HCT116 (cell line): ENCODE results near the gene IRGQ. TPM values are rescaled to one million over a fixed set of nuclear protein-coding genes. Genes with fewer than 3 reads are reported as not detected.

Experiments used
- ATAC-seq: fragments of 200-7000 bp; cut with Tn5 transposase; 2 replicates; pipeline ENCODE4 v1.9.1; 2020; ENCODE audit warnings: mild to moderate bottlenecking, moderate library complexity
- BruUV-seq: library from RNA; stranded (reverse); fragments of 400-500 nt; replicated peaks from 2 replicates; lab custom pipeline; 2021; lab: Mats Ljungman, UMichigan
- CTCF ChIA-PET: fragments of 300-600 bp; sonication (Branson Sonifier 250); formaldehyde crosslinking; loops from one replicate; lab custom pipeline; 2021; ENCODE audit warnings: antibody characterized with exemption; lab: Charles Lee
- POLR2A ChIA-PET: fragments of 300-600, 350-600 bp; sonication (Branson Sonifier 250); formaldehyde crosslinking; loops from one replicate; lab custom pipeline; 2021; ENCODE audit warnings: antibody characterized with exemption; lab: Charles Lee
- RAD21 ChIA-PET, 2 experiments: fragments of 300-600 bp; sonication (Branson Sonifier 250); formaldehyde crosslinking; loops; one replicate each; lab custom pipeline; 2023; ENCODE audit warnings: low total read pairs in 2 of 2; ENCODE audit not compliant: uncharacterized antibody in 2 of 2, unreplicated experiment in 2 of 2, low non-redundant PET in 1 of 2; lab: Charles Lee
- DNase-seq: peaks from one replicate; pipeline ENCODE4 v3.0.0-alpha.2; 2010; ENCODE audit warnings: low read depth, low spot score
- H2AFZ ChIP-seq: fragments of 200-600 bp; shearing (Covaris generic), sonication (generic); 2 replicates; pipeline ENCODE4 v1.6.1; 2017; ENCODE audit warnings: low read depth, mixed run types, mixed read lengths, antibody characterized with exemption, low read length; ENCODE audit not compliant: poor library complexity, severe bottlenecking
- H3K27ac ChIP-seq: 2 replicates; pipeline ENCODE4 v1.5.1; 2012; ENCODE audit warnings: low read depth, low read length
- H3K27me3 ChIP-seq: fragments of 200-600 bp; sonication (generic); 2 replicates; pipeline ENCODE4 v1.6.1; 2016; ENCODE audit warnings: mixed run types, low read length, mixed read lengths; ENCODE audit not compliant: insufficient read depth
- H3K36me3 ChIP-seq, 2 experiments: fragments of 200-500 bp in 1 of 2; fragments of 200-600 bp in 1 of 2; sonication (Bioruptor generic) in 1 of 2; sonication (generic) in 1 of 2; 2 replicates each; pipeline versions ENCODE4 v1.5.1 to v1.6.1; 2014 to 2016; ENCODE audit warnings: low read length in 2 of 2, inconsistent platforms in 1 of 2, mixed read lengths in 1 of 2, mixed run types in 1 of 2; ENCODE audit not compliant: insufficient read depth in 2 of 2, control insufficient read depth in 1 of 2
- H3K4me1 ChIP-seq, 2 experiments: fragments of 200-600 bp in 1 of 2; sonication (generic) in 1 of 2; 2 replicates each; pipeline versions ENCODE4 v1.5.1 to v1.6.1; 2012 to 2017; ENCODE audit warnings: low read length in 2 of 2, inconsistent platforms in 1 of 2, mild to moderate bottlenecking in 1 of 2, mixed read lengths in 1 of 2, mixed run types in 1 of 2, moderate library complexity in 1 of 2; ENCODE audit not compliant: insufficient read depth in 2 of 2, control insufficient read depth in 1 of 2
- H3K4me2 ChIP-seq: fragments of 200-600 bp; sonication (generic); 2 replicates; pipeline ENCODE4 v1.6.1; 2017; ENCODE audit warnings: mixed run types, low read length, mixed read lengths
- H3K4me3 ChIP-seq, 2 experiments: fragments of 200-600 bp in 1 of 2; sonication (generic) in 1 of 2; replicated peaks in 1 of 2; 2 replicates each; pipeline ENCODE4 v1.5.1; 2011 to 2016; ENCODE audit warnings: low read length in 2 of 2, control low read depth in 1 of 2, low read depth in 1 of 2, mild to moderate bottlenecking in 1 of 2, mixed read lengths in 1 of 2, mixed run types in 1 of 2
- H3K79me2 ChIP-seq: fragments of 200-600 bp; sonication (generic); 2 replicates; pipeline ENCODE4 v1.6.1; 2017; ENCODE audit warnings: mild to moderate bottlenecking, mixed run types, low read length, moderate library complexity, mixed read lengths; ENCODE audit not compliant: insufficient read depth
- H3K9ac ChIP-seq: fragments of 200-600 bp; sonication (generic); 2 replicates; pipeline ENCODE4 v1.6.1; 2016; ENCODE audit warnings: low read length, mixed read lengths
- H3K9me2 ChIP-seq: fragments of 200-600 bp; sonication (generic), shearing (Covaris generic); 2 replicates; pipeline ENCODE4 v1.6.1; 2017; ENCODE audit warnings: mixed run types, mild to moderate bottlenecking, moderate library complexity; ENCODE audit not compliant: insufficient read depth
- H3K9me3 ChIP-seq, 2 experiments: fragments of 200-500 bp in 1 of 2; fragments of 200-600 bp in 1 of 2; sonication (Bioruptor generic) in 1 of 2; sonication (generic) in 1 of 2; 2 replicates each; pipeline ENCODE4 v1.6.1; 2014 to 2017; ENCODE audit warnings: low read length in 2 of 2, mixed read lengths in 2 of 2, inconsistent platforms in 1 of 2, low read depth in 1 of 2, mild to moderate bottlenecking in 1 of 2, mixed run types in 1 of 2, moderate library complexity in 1 of 2; ENCODE audit not compliant: control insufficient read depth in 1 of 2, insufficient read depth in 1 of 2
- H4K20me1 ChIP-seq: fragments of 200-600 bp; sonication (generic), shearing (Covaris generic); 2 replicates; pipeline ENCODE4 v1.6.1; 2017; ENCODE audit warnings: mixed run types, mild to moderate bottlenecking, moderate library complexity; ENCODE audit not compliant: insufficient read depth
- CBX3 ChIP-seq: IDR thresholded peaks from 2 replicates; pipeline ENCODE4 v1.6.1; 2012; ENCODE audit warnings: low read depth
- CEBPB ChIP-seq: IDR thresholded peaks from 2 replicates; pipeline ENCODE4 v1.6.1; 2012; ENCODE audit warnings: low read depth
- EGR1 ChIP-seq: IDR thresholded peaks from 2 replicates; pipeline ENCODE4 v1.6.1; 2012; ENCODE audit warnings: low read depth
- ELF1 ChIP-seq: IDR thresholded peaks from 2 replicates; pipeline ENCODE4 v1.6.1; 2012; ENCODE audit warnings: low read depth, borderline replicate concordance
- EZH2 ChIP-seq: fragments of 200-600 bp; sonication (generic); IDR thresholded peaks from 2 replicates; pipeline ENCODE4 v1.6.1; 2017; ENCODE audit warnings: antibody characterized with exemption, mixed run types
- EZH2phosphoT487 ChIP-seq: fragments of 200-600 bp; IDR thresholded peaks from 2 replicates; pipeline ENCODE4 v1.6.1; 2018; ENCODE audit warnings: antibody characterized with exemption, borderline replicate concordance
- FOSL1 ChIP-seq: IDR thresholded peaks from 2 replicates; pipeline ENCODE4 v1.6.1; 2012; ENCODE audit warnings: low read depth
- JUND ChIP-seq: IDR thresholded peaks from 2 replicates; pipeline ENCODE4 v1.6.1; 2012
- POLR2AphosphoS5 ChIP-seq: IDR thresholded peaks from 2 replicates; pipeline ENCODE4 v1.6.1; 2011; ENCODE audit warnings: mild to moderate bottlenecking, low read depth, low read length, moderate library complexity
- RAD21 ChIP-seq: IDR thresholded peaks from 2 replicates; pipeline ENCODE4 v1.6.1; 2012; ENCODE audit warnings: low read depth, mild to moderate bottlenecking
- SIN3A ChIP-seq: IDR thresholded peaks from 2 replicates; pipeline ENCODE4 v1.6.1; 2012; ENCODE audit warnings: low read depth
- SP1 ChIP-seq: IDR thresholded peaks from 2 replicates; pipeline ENCODE4 v1.6.1; 2012; ENCODE audit warnings: low read depth
- SRF ChIP-seq: IDR thresholded peaks from 2 replicates; pipeline ENCODE4 v1.6.1; 2012; ENCODE audit warnings: low read depth
- TCF7L2 ChIP-seq: IDR thresholded peaks from 2 replicates; pipeline ENCODE4 v1.7.0; 2011; ENCODE audit warnings: borderline replicate concordance, inconsistent platforms; ENCODE audit not compliant: insufficient read depth, insufficient read length; ENCODE audit errors: extremely low read depth
- YY1 ChIP-seq: IDR thresholded peaks from 2 replicates; pipeline ENCODE4 v1.6.1; 2011; ENCODE audit warnings: low read length, low read depth, moderate library complexity, mild to moderate bottlenecking; ENCODE audit not compliant: insufficient replicate concordance; ENCODE audit errors: extremely low read depth
- ZFX ChIP-seq: fragments of 450-650 bp; IDR thresholded peaks from 2 replicates; pipeline ENCODE4 v1.6.1; 2017
- intact Hi-C: fragments of 100-400 bp; cut with micrococcal nuclease; formaldehyde crosslinking; loops from 2 replicates; pipeline ENCODE4 v1.10.0; 2022
- total RNA-seq: library from RNA; stranded (reverse); gene quantifications from one replicate; pipeline ENCODE4 v1.2.1, GENCODE V29; 2021; ENCODE audit not compliant: unreplicated experiment
- TF ChIP-seq, protein P1 (sequence below): IDR thresholded peaks from 2 replicates; pipeline ENCODE4 v1.6.1; 2012
- TF ChIP-seq, protein P2 (sequence below), 3 experiments: fragments of 200-600 bp in 1 of 3; sonication (generic) in 1 of 3; IDR thresholded peaks in 2 of 3; conservative IDR thresholded peaks in 1 of 3; 2 replicates each; pipeline ENCODE4 v1.5.1; 2012 to 2017; ENCODE audit warnings: low read depth in 2 of 3, low read length in 2 of 3, antibody characterized with exemption in 1 of 3, borderline replicate concordance in 1 of 3, control low read depth in 1 of 3, mild to moderate bottlenecking in 1 of 3, mixed read lengths in 1 of 3, mixed run types in 1 of 3, moderate library complexity in 1 of 3; ENCODE audit not compliant: insufficient read depth in 1 of 3
- TF ChIP-seq, protein P3 (sequence below): IDR thresholded peaks from 2 replicates; pipeline ENCODE4 v1.6.1; 2011; ENCODE audit warnings: mild to moderate bottlenecking, low read length, moderate library complexity; ENCODE audit not compliant: insufficient replicate concordance; ENCODE audit errors: extremely low read depth
- TF ChIP-seq, protein P4 (sequence below): IDR thresholded peaks from 2 replicates; pipeline ENCODE4 v1.6.1; 2012

IRGQ gene
- total RNA-seq, 1 experiment from 2014 or later, result 14.6 TPM

DNA sequence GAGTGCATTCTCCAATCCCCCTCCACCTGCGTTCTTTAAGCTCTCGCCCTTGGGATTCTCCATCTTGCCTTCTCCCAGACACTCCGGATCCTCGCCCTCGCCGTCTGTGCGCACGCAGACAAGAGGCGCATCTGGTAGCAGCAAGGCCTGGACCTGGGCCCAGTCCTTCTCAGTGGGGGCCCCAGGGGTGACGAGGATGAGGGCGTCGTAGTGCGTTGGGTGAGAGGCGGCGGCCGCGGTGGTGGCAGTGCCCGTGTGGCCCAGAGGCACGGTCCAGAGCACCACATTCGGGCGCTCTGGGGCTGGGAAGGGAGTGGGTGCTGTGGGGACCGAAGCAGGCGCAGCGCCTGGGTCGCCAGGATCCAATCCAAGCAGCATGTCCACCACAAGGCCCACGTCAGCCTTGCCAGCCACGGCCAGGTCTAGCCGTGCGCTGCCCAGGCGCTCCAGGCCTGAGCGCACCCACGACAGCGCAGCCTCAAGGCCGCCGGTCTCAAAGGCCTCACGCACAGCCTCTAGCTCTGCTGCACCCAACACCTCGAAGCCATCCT lies 3.1 kb downstream of the IRGQ start:
- H3K79me2 ChIP-seq, result peaks cover 38% of the 10 kb centered on the region
- intact Hi-C loops, result loop anchor here (5.0 kb wide), 1 partner anchor 161 kb away; no protein-coding TSS in a partner anchor
- no TSS peak for BruUV-seq

More for the DNA sequence above, 3.1 kb downstream of the IRGQ start:
- no peak for DNase-seq
- Histone ChIP-seq H4K20me1 (no peaks in the 10 kb centered on the region), H3K9me2 (no peaks in the 10 kb centered on the region), H3K4me2 (no peak overlapping the region), H3K27ac (no peak overlapping the region), H3K4me3 (no peak overlapping the region), H3K9ac (no peak overlapping the region), H2AFZ (no peak overlapping the region), H3K27me3 (no peaks in the 10 kb centered on the region), H3K9me3 (no peaks in the 10 kb centered on the region), H3K4me1 (peaks cover 7 to 23% of the 10 kb centered on the region in 2 experiments; a peak in 3 of 4 replicates), H3K36me3 (peaks cover 8 to 9% of the 10 kb centered on the region in 2 experiments; a peak in 3 of 4 replicates)
- ChIA-PET POLR2A (no interaction called here), CTCF (no interaction called here), RAD21 (interaction anchor here in 1 of 2 experiments (0.5 kb wide), 1 partner anchor 55 kb away, joined by 3 read pairs; no protein-coding TSS in a partner anchor)
- no peak for ATAC-seq
- TF ChIP-seq, protein P1, sequence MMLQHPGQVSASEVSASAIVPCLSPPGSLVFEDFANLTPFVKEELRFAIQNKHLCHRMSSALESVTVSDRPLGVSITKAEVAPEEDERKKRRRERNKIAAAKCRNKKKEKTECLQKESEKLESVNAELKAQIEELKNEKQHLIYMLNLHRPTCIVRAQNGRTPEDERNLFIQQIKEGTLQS, result no peak
- TF ChIP-seq ELF1 (no peak), FOSL1 (no peak), JUND (no peak), YY1 (no peak), EZH2 (no peak), SRF (no peak), ZFX (no peak), EZH2phosphoT487 (no peak), EGR1 (no peak), RAD21 (no peak), POLR2AphosphoS5 (no peak), CBX3 (no peak), SIN3A (no peak), TCF7L2 (no peak), CEBPB (no peak), SP1 (no peak)
- TF ChIP-seq, protein P2, sequence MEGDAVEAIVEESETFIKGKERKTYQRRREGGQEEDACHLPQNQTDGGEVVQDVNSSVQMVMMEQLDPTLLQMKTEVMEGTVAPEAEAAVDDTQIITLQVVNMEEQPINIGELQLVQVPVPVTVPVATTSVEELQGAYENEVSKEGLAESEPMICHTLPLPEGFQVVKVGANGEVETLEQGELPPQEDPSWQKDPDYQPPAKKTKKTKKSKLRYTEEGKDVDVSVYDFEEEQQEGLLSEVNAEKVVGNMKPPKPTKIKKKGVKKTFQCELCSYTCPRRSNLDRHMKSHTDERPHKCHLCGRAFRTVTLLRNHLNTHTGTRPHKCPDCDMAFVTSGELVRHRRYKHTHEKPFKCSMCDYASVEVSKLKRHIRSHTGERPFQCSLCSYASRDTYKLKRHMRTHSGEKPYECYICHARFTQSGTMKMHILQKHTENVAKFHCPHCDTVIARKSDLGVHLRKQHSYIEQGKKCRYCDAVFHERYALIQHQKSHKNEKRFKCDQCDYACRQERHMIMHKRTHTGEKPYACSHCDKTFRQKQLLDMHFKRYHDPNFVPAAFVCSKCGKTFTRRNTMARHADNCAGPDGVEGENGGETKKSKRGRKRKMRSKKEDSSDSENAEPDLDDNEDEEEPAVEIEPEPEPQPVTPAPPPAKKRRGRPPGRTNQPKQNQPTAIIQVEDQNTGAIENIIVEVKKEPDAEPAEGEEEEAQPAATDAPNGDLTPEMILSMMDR (IDR thresholded peaks at IDR 0.05 in 2 of 3, conservative IDR thresholded peaks at IDR 0.05 in 1 of 3; ENCODE audit: borderline replicate concordance in 1 of 3, insufficient read depth in 1 of 3, low read depth in 2 of 3, low read length in 2 of 3), result no peak
- TF ChIP-seq, protein P3, sequence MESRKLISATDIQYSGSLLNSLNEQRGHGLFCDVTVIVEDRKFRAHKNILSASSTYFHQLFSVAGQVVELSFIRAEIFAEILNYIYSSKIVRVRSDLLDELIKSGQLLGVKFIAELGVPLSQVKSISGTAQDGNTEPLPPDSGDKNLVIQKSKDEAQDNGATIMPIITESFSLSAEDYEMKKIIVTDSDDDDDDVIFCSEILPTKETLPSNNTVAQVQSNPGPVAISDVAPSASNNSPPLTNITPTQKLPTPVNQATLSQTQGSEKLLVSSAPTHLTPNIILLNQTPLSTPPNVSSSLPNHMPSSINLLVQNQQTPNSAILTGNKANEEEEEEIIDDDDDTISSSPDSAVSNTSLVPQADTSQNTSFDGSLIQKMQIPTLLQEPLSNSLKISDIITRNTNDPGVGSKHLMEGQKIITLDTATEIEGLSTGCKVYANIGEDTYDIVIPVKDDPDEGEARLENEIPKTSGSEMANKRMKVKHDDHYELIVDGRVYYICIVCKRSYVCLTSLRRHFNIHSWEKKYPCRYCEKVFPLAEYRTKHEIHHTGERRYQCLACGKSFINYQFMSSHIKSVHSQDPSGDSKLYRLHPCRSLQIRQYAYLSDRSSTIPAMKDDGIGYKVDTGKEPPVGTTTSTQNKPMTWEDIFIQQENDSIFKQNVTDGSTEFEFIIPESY, result no peak
- TF ChIP-seq, protein P4, sequence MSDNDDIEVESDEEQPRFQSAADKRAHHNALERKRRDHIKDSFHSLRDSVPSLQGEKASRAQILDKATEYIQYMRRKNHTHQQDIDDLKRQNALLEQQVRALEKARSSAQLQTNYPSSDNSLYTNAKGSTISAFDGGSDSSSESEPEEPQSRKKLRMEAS, result no peak
